ENCODE measurements around the gene LMO1.

Gene LMO1

DNA sequence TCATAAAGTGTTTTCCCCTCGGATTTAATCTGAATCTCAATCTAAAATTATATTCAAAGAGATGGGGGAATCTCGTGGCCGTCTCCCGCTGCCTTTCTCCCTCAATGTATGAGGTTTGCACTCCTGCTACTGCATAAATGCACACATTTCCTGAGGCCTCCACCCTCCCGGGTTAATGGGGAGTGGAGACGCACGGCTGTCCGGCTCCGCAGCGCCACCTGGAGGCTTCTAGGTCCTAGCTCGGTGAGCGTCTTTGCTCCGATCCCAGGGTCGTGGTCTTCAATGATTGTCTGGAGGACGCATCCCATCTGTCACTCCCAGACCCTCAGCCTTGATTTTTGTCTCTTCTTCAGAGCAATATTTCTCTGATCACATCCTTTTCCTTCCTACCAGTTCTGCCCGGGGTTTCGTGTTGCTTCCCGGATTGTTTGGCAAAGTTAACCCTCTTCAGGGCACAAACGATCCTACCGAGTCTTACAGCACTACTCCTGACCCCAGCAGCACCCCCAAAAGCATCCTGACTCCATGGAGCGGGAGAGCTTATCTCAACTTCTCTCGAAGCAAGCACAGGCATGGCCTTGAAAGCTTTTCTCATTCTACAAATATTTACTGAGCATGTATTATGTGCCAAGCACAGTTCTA, at the start of gene LMO1:
Gene LMO1, minus strand, starts transcription at position 110 of the 642 bp plus-strand sequence. CDS start 516 bp downstream, outside the sequence.
- H4K20me1 ChIP-seq (ENCODE audit: low read depth, low read length), result no peaks in the 10 kb centered on the region
- no peaks in the 10 kb centered on the region for H3F3A ChIP-seq (ENCODE audit: insufficient read depth)
- no peaks in the 10 kb centered on the region for H3K9me3 ChIP-seq (ENCODE audit: insufficient read depth, low read length)
- no peak for TF ChIP-seq EZH2phosphoT487 (conservative IDR thresholded peaks at IDR 0.05; ENCODE audit: low read length)
- TF ChIP-seq, protein P1, sequence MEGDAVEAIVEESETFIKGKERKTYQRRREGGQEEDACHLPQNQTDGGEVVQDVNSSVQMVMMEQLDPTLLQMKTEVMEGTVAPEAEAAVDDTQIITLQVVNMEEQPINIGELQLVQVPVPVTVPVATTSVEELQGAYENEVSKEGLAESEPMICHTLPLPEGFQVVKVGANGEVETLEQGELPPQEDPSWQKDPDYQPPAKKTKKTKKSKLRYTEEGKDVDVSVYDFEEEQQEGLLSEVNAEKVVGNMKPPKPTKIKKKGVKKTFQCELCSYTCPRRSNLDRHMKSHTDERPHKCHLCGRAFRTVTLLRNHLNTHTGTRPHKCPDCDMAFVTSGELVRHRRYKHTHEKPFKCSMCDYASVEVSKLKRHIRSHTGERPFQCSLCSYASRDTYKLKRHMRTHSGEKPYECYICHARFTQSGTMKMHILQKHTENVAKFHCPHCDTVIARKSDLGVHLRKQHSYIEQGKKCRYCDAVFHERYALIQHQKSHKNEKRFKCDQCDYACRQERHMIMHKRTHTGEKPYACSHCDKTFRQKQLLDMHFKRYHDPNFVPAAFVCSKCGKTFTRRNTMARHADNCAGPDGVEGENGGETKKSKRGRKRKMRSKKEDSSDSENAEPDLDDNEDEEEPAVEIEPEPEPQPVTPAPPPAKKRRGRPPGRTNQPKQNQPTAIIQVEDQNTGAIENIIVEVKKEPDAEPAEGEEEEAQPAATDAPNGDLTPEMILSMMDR (IDR thresholded peaks at IDR 0.05; ENCODE audit: insufficient read depth, low read length, poor library complexity, severe bottlenecking), result peak; percentile 95
- H3K4me2 ChIP-seq (ENCODE audit: low read depth, low read length, poor library complexity, severe bottlenecking), result no peak within 1 kb of the TSS
- H3K36me3 ChIP-seq (ENCODE audit: low read length), result no peaks in the 10 kb centered on the region
- no peaks in the 10 kb centered on the region for H3K27me3 ChIP-seq (ENCODE audit: low read length)
- H3K9me2 ChIP-seq (replicated peaks; ENCODE audit: insufficient read depth, low read length), result no peaks in the 10 kb centered on the region
- no peaks in the 10 kb centered on the region for H3K79me2 ChIP-seq (ENCODE audit: insufficient read depth, low read length)
- no peak within 1 kb of the TSS for H3K27ac ChIP-seq (ENCODE audit: low read depth, low read length)
- H2AFZ ChIP-seq (ENCODE audit: low read depth, low read length, severe bottlenecking), result no peak within 1 kb of the TSS
- no peak within 1 kb of the TSS for H3K4me3 ChIP-seq (ENCODE audit: insufficient read depth, low read length, poor library complexity, severe bottlenecking)
- H3K9ac ChIP-seq (ENCODE audit: low read length), result no peak within 1 kb of the TSS

DNA sequence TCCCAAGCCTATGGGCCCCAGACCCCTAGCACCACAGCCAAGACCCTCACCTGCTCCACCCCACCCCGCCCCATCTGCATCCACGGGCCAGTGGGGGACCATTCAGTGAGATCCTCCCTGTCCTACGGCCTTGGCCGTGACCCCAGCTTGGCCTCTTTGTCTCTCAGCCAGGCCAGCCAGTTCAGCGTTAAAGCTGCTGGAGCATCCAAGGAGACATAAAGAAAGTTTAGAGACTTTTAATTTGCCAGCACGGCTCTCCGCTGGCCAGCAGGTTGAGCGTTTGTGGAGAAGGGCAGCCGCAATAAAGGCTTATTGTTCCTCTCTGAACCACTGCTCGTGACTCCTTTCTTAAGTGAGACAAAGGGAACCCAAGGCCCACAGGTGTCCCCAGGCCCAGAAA, 49.3 kb upstream of the LMO1 start:
- Histone ChIP-seq H3K4me2 (ENCODE audit: low read depth, low read length, poor library complexity, severe bottlenecking) (no peak overlapping the region), H3K36me3 (ENCODE audit: low read length) (no peaks in the 10 kb centered on the region), H3K4me3 (ENCODE audit: insufficient read depth, low read length, poor library complexity, severe bottlenecking) (no peak overlapping the region), H4K20me1 (ENCODE audit: low read depth, low read length) (no peaks in the 10 kb centered on the region), H3F3A (ENCODE audit: insufficient read depth) (no peaks in the 10 kb centered on the region), H2AFZ (ENCODE audit: low read depth, low read length, severe bottlenecking) (no peak overlapping the region), H3K27me3 (ENCODE audit: low read length) (no peaks in the 10 kb centered on the region), H3K79me2 (ENCODE audit: insufficient read depth, low read length) (no peaks in the 10 kb centered on the region), H3K9me2 (replicated peaks; ENCODE audit: insufficient read depth, low read length) (no peaks in the 10 kb centered on the region), H3K27ac (ENCODE audit: low read depth, low read length) (no peak overlapping the region), H3K9ac (ENCODE audit: low read length) (no peak overlapping the region), H3K9me3 (ENCODE audit: insufficient read depth, low read length) (no peaks in the 10 kb centered on the region)
- TF ChIP-seq, protein P1 (IDR thresholded peaks at IDR 0.05; ENCODE audit: insufficient read depth, low read length, poor library complexity, severe bottlenecking), result no peak
- no peak for TF ChIP-seq EZH2phosphoT487 (conservative IDR thresholded peaks at IDR 0.05; ENCODE audit: low read length)

DNA sequence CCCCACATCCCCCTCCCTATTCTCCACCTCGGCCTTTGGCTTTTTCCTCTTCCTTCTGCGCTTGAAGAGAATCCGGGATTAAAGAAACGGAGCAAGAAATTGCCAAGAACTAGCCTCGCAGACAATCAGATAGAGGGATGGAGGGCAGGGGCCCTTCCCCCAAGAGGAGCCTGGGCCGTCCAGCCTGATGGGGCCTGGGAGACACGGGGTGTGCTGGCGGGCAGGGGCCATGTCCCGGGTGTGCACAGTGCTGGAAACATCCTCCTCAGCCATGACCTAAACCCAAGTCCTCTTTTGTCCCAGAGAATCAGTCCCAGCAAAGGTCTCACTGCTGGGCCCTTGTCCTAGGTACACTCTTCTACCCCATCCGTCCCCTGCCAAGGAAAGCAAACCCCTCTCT, 47.7 kb upstream of the LMO1 start:
- Histone ChIP-seq H3K36me3 (ENCODE audit: low read length) (no peaks in the 10 kb centered on the region), H3K79me2 (ENCODE audit: insufficient read depth, low read length) (no peaks in the 10 kb centered on the region), H3K9me2 (replicated peaks; ENCODE audit: insufficient read depth, low read length) (no peaks in the 10 kb centered on the region), H3K27me3 (ENCODE audit: low read length) (no peaks in the 10 kb centered on the region), H3F3A (ENCODE audit: insufficient read depth) (no peaks in the 10 kb centered on the region), H2AFZ (ENCODE audit: low read depth, low read length, severe bottlenecking) (no peak overlapping the region), H3K27ac (ENCODE audit: low read depth, low read length) (no peak overlapping the region), H4K20me1 (ENCODE audit: low read depth, low read length) (no peaks in the 10 kb centered on the region), H3K4me3 (ENCODE audit: insufficient read depth, low read length, poor library complexity, severe bottlenecking) (no peak overlapping the region), H3K4me2 (ENCODE audit: low read depth, low read length, poor library complexity, severe bottlenecking) (no peak overlapping the region), H3K9ac (ENCODE audit: low read length) (no peak overlapping the region), H3K9me3 (ENCODE audit: insufficient read depth, low read length) (no peaks in the 10 kb centered on the region)
- TF ChIP-seq EZH2phosphoT487 (conservative IDR thresholded peaks at IDR 0.05; ENCODE audit: low read length), result no peak
- TF ChIP-seq, protein P1 (IDR thresholded peaks at IDR 0.05; ENCODE audit: insufficient read depth, low read length, poor library complexity, severe bottlenecking), result no peak
